Cerebellar nuclear complex (tissue), 1 donor: ENCODE measurements around the gene FAM72D.
"Not testable (repeated sequence)": the region's sequence is repeated elsewhere in the genome, so short reads cannot be mapped to it uniquely, and the experiment has no call there.

ENCODE experiments used
- DNase-seq, 2 experiments: peaks; one replicate each; lab custom pipeline; 2025; lab: John Stamatoyannopoulos, UW

The FAM72D gene

DNA sequence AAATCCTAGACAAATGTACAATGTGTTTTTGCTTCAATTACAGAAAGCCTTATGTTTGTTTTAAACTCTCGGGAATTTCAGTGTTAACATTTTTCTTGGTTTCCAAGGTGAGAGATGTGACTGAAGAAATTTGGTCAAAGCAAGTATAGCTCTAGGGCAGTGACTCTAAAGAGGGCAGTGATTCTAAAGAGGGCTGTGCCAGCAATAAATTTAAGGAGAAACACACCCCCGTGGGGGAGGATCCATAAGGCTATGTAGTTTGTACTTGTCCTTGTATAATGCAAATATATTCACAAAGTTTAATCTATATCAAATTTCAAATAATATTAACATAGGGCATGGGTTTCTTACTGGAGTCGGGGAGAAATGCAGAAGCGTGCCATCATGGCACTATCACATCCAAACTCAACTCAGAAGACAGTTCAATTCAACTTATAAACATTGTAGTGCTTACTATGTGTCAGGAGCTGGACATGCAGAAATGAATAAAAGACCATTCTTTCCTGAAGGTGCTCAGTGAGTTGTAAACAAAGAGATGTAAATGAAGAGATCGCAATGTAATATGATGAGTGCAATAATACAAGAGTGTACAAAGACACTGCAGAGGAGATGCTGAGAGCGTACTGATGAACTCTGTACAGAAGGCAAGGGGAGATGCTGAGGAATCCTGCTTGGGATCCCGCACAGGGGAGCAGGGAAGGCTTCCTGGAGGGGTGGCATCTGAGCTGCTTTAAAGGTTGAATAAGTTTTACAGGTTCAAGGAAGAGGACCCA, 13.1 kb upstream of the FAM72D start:
- not testable (repeated sequence) for DNase-seq

DNA sequence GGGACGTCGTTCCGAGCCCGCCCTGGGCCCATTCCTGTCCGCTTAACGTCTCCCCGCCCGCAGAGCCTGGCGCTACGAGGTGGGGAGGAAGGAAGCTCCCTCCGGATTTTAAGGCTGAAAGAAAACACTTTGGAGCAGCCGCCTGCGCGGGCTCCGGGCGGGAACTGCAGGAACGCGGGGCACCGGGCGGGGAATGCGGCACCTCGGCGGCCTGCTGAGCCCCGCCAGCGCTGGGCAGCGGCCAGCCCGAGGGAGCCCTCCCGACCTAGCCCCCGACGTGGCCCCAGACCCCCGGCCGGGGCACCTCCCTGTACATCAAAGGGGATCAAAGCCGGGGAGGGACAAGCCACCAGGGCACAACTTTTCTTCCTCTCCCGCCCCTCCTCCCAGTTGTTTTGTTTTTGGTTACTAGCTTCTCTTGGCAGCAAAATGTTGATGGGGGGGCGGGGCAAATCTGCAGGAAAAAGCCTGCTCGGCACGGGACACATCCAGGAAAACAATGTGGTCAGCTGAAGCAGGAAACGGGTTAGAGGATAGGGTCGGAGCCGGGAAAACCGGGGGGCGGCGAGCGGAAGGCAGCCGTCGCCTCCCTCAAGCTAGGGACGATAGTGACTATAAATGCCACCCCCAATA, 2.1 kb upstream of the FAM72D start:
- not testable (repeated sequence) for DNase-seq

DNA sequence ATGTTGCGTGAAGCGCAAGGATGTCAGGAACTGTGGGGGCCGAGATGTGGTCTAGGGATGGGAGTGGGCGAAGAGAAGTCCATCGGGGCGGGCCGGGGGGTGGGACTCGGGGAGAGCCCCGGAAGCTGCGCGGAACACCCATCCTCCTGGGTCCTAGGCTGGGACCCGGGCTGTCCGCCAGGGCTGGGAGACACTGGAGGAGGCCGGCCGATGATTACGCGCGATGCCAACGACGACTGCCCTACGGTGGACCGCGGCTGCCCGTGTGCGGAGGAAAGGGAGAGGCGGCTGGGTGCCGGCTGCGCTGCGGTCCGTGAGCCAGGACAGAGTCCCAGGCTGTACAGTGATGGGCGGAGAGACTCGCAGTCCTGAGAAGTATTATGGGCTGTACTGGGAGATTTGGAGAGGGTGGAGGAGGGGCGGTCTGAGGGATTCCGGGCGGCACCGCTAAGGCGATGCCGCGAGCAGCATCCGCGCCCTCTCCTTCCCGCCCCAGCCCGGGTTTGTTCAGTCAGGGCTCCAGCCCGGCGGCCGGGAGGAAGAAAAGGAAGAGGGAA, 1.0 kb upstream of the FAM72D start:
- not testable (repeated sequence) for DNase-seq

DNA sequence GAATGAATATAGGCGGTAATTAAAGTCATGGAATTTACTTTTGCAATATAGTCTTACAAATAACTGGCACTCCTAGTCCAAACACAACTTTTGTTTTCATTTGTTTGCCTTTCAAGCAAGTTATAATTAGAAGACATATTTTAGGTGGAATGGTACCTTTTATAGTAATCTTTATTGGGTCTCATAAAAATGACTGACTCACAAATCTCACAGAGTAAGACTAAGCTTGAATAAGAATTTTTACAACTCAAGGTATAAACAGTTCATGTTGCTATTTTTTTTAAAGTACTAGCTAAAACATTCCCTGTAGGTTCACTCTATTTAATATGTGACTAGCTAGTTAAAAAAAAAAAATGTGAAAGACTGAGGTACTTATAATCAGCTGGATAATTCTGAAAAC, 6.0 kb downstream of the FAM72D start:
- not testable (repeated sequence) for DNase-seq

DNA sequence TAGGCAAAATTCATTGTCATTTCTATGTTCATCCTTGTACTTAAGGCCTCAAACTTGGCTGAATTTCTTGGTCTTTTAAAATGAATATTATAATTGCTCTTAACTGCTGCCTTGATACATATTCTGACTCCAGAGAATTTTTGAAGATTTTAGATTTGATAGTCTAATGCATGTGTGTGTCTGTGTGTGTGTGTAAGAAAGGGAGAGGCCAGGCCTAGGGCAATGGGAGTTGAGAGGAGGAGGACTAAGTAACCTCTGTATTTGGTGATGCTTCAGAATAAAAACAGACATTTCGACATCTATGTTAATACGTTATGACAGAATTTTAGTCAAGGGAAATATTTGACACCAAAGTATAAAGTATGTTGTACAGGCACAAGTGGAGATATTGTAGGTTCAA, 7.5 kb downstream of the FAM72D start:
- DNase-seq, result not testable (repeated sequence)

DNA sequence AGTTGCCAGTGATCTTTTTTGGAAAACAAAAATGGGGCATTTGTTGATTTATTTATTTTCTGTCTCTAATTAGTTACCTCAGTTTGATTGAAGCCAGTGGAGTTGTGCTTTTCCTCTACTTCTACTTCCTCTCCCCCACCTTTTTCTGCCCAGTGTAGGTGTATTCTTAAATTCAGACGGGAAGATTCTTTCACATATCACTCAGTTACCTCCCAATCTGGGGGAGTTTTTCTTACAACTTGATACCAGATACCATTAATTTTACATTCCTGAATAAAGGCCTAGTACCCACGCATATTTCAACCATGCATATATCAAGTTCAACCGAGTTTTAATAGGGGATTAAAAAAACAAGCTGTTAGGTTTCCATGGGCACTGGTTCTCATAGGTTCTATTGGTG, 15.9 kb downstream of the FAM72D start:
- DNase-seq, result not testable (repeated sequence)

DNA sequence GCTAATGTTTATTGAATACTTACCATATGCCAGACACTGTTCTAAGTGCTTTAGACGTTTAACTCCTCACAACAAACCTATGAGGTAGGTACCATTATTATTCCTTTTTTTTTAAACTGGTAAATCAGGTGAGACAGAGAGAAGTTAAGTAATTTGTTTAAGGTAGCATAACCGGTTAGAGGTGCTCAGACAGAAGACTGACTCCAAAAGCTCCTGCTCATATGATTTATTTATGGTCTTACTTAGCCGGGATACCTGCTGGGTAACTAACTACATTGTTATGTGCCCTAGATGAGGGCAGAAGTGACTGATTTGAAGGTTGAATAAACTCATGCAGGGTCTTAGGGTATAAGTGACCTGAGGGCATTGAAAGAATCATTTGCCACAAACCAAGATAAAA, 16.9 kb downstream of the FAM72D start:
- DNase-seq, result not testable (repeated sequence)

DNA sequence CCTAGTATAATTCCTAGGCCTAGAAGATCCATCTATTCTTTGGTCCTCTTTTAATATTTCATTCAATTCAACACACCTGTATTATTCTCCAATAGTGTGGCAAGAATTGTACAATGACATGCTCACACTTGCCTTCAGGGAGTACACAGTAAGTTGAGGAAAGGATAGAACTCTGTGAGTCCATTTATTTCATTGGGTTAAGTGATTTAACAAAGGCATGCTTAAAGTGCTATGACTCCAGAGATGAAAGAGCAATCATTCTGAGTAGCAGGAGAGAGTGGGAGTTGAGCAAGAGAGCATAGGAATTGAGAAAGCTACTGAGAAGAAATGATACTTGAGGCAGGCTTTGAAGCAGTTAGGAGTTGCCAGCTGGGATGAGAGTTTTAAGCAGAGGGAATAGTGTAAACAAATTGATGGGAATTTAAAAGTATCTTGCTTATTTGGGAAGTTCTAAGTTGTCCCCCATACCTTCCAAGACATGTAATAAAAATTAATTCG, 18.8 kb downstream of the FAM72D start:
- DNase-seq, result not testable (repeated sequence)

DNA sequence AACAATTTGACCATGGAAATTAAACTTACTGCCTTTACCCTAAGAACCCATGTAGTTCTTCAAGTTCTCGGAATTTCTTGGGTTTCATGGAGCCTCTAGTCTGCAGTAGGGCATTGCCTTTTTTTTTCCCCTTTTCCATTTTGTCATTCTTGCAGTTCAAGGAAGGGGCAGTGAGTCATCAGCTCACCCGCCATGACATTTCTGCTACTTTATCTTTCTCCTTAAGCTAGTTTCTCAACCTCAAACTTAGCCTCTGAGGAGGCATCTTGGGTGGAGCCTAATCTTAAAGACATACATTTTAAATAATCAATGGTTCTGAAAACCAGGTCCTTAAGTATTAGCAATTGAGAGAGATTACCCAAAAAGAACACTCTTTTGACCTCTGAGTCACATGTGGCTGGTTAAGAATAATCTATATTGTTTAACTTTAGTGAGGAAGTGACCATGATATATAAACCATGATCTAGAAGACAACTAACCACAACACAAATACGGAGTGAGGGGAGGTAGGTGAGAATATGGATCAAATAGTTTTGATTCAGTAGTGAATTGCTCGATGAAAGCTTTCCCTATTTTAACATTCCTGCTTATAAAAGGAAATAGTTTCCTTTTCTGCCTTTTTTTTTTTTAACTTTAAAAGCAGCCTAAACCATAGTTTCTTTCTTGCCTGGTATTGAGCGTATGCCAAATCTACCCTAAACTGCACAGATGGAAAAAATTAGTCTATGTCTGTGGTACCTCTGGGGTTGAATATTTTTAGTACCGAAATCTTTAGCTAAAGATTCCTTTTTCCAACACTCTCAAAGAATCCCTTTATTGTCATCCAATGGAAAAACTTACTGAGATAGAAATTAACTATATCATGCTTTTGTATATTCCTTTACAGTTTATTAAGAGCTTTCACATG, 20.1 kb downstream of the FAM72D start:
- DNase-seq, result not testable (repeated sequence)

DNA sequence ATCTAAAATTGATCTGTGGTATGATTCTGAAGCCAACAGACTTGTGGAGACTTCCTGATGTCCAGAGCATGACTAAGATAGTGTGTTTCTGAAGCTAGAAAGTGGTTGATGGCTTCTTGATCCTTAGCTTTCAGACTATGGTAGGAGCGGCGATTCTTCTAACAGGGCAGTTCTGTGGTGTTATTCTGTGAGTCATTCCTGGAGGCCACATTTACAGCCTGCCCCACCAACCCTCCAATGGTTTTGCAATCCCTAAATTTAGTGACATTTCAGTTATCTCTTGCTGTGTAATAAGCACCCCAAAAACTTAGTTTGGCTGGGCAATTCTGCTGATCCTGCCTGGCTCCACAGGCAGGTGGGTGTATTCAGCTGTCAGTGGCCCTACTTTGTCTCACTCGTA, 24.1 kb downstream of the FAM72D start:
- not testable (repeated sequence) for DNase-seq

DNA sequence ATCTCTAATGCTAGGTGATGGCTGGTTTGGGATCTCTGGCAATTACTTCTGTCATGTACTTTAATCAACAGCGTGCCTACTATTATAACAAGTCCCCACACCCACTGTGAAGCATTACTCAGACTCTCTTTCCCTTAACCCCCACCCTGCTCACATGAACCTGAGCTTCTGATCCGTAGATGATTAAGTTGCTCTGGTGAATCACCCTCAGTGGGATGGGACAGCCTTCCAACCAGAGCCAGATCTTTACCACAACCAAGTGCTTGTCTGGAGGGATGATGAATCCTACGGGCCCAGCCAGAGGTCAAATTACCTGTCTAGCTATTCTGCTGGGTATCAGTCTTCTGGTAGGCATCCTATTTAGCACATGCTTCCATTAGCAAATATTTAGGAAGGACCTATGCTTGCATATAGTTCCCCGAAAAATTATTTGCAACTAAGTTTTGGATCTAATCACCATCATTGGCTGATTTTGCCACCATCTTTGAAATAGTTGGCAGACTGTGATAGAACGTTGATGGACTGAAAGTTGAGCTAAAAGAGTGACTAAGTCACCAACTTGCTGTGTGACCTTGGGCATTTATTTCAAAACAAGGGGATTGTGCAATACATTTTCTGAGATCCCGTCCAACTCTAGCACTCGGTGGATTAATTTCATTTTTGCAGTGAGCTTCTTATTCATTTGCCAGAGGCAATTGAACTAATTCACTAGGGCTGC, 26.7 kb downstream of the FAM72D start:
- not testable (repeated sequence) for DNase-seq

DNA sequence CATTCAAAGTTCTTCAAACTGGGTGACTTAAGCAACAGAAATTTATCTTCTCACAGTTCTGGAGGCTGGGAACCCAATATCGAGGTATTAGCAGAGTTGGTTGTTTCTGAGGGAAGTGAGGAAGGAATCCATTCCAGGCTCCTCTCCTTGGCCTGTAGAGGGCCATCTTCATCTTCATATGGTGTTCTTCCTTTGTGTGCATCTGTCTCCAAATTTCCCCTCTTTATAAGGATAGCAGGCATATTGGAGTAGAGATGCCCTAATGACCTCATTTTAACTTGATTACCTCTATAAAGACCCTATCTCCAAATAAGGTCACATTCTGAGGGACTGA, 27.3 kb downstream of the FAM72D start:
- not testable (repeated sequence) for DNase-seq

DNA sequence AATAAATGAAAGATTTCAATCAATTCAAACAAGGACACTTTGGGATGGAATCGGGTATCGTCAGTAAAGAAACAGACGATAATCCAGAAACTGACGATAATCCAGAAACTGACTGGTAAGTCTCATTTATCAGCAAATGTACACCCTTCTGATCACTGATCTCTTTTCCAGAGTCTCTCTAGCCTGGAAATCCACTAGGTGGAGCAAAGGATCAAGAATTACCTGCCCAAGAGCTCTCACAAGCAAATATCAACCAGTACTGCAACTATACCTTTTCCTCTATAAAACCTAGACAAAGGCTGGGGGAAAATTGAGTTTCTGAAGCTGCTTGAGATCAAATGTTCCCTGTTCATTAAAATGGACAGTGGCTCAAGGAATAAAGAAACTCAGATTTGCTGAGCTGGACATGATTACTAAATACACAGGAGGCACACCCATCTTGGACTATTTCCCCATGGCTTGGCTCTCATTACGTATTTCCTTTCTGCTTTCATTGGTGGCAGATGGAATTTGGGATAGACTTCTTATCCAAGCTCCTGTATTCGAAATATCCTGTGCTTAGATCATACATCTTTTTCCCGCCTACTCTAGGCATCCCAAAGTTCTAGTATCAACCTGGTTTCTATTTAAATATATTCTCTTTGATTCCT, 28.3 kb downstream of the FAM72D start:
- not testable (repeated sequence) for DNase-seq

DNA sequence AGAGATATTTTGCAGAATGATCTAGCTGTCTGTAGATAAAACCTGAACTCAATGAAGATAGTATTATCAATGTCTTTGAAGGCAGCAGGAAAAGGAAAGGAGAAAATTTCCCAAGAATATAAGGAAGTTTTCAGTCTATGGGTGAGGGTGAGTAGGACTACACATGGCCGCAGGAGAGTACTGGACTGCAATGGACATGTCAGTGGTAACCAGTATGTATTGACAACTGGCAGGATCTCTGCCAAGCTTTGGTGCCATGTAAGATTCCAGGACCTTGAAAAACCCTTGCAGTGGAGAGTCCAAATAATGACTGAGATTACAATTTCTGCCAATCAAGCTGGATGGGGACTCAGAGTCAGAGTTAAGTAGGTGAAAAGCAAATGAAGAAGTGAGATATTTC, 29.3 kb downstream of the FAM72D start:
- not testable (repeated sequence) for DNase-seq

DNA sequence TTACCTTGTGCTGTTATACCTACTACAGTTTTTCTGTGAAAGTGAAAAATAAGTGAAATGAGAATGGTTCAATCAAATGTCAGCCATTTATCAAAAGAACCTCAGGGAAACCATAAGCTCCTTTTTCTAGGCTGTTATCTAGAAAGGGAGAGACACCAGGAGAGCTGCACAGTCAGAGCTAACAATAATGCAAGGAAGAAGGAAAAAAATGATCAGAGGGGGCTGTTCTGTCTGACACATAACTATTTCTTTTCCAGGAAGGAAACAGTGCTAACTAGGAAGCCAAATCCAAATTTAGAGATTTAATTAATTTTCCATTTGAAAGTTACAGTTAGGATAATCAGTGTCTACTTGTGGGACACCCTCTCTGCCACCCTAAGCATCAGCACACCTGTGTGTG, 31.4 kb downstream of the FAM72D start:
- DNase-seq, result not testable (repeated sequence)

DNA sequence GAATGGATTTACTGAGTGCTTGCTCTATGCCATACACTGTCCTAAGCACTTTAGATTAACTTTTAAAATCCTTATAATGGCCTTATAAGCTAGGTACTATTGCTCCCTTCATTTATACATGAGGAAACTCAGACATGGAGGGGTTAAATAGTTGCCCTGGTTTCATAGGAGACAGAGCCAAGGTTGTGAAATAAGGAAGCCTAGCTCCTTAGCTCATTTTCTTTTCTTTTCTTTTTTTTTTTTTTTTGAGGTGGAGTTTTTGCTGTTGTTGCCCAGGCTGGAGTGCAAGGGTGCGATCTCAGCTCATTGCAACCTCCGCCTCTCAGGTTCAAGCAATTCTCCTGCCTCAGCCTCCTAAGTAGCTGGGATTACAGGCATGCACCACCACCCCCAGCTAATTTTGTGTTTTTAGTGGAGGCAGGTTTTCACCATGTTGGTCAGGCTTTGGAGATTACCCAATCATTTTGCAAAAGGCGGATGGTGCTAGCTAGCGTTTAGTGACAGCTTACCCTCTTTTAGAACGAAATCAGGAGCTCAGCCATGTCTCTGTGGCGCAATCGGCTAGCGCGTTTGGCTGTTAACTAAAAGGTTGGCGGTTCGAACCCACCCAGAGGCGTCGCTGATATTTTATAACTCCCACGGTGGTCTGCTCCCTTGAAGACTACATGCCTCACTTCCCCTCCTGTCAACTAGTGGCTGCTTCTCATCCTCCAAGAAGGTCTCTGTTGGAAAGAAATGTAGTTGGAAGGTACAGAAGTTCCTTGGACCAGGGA, 33.1 kb downstream of the FAM72D start:
- DNase-seq, result not testable (repeated sequence)

DNA sequence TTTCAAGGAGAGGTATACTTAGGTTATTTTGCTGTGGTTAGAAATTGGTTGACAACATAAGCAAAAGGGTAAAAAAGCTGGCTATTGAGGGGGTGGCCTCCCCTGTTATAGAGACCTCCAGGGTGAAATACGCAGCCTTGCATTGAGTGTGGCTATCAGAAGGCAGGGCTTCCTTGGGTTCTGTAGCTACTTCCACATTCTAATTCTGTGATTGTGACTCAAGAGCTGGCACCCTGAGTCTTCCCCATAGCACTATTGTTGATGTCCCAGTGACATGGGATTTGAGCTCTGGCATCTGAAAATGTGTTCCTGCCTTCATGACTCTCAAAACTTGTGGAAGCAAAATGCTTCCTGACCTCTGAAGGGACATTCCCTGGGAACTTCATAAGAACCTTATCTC, 38.7 kb downstream of the FAM72D start:
- DNase-seq, result not testable (repeated sequence)

DNA sequence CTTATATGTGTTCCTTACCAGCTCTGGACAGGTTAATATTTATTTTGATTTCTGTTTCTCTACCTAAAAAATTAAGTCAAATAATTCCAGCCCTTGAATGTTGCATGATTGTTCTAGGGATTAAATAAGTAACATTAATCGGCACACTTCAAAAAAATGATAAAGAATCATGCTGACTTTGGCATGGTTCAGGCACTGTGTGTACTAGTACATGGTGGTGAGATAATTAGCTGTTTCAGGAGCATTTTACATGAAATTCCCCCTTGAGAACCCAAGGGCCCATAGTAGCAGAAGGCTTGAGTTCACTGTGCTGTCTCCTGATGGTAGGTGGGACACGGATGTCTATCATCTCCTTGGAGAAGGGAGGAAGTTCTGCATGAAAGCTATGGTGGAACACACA, 44.8 kb downstream of the FAM72D start:
- not testable (repeated sequence) for DNase-seq

DNA sequence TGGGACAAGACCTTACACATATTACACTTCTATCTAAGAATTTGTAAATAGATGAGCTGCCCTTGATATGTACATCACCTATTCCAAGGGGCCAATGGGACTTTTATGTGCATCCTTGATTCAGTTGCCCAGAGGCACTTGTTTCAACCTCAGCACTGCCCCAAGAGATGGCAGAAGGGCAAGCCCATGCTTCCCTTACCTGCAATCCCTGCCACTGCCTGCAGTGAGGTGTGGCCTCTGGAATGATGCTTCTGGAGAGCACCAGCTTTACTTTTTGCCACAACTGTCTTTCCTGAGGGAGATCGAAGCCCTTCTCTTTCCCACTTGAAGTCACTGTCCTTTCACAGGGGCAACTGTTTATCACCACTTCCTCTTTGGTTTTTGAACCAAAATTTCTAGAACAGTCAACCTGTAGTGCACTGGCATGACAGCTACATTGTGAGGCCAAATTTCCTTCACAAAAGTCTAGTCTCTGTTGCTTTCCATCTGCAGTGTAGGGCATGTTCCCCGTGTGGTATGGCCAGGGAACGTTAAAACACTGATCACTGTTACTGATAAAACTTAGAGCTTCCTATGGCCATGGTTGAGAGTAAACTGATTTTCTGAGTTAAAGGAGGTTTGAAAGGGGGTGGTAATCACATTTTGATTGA, 48.6 kb downstream of the FAM72D start:
- DNase-seq, result not testable (repeated sequence)
